GM19372 (cell line): Measurements from ENCODE around the gene INTS2.

ENCODE experiments used
- ATAC-seq: cut with Tn5 transposase; IDR thresholded peaks from one replicate; pipeline ENCODE4 v1.9.1; 2021; ENCODE audit warnings: mild to moderate bottlenecking, low read depth, moderate library complexity; ENCODE audit not compliant: unreplicated experiment

The INTS2 gene

GRCh38 chr17:61856035-61856434 is 71.7 kb downstream of the INTS2 start:
- ATAC-seq: no peak

GRCh38 chr17:61852857-61853256 is 74.9 kb downstream of the INTS2 start:
- ATAC-seq: no peak

- no peak for ATAC-seq
Observed at GRCh38 chr17:61849674-61850073, 78.1 kb downstream of the INTS2 start.

GRCh38 chr17:61848896-61849295 is 78.9 kb downstream of the INTS2 start:
- no peak for ATAC-seq

GRCh38 chr17:61848247-61848646 is 79.5 kb downstream of the INTS2 start:
- no peak for ATAC-seq

- ATAC-seq: no peak
Observed at GRCh38 chr17:61847659-61848058, 80.1 kb downstream of the INTS2 start.

- ATAC-seq: no peak
Observed at GRCh38 chr17:61846761-61847375, 80.9 kb downstream of the INTS2 start.

GRCh38 chr17:61846088-61846487 is 81.7 kb downstream of the INTS2 start:
- no peak for ATAC-seq

GRCh38 chr17:61843435-61843834 is 84.3 kb downstream of the INTS2 start:
- ATAC-seq: no peak

GRCh38 chr17:61842899-61843298 is 84.9 kb downstream of the INTS2 start:
- ATAC-seq: no peak

- no peak for ATAC-seq
Observed at GRCh38 chr17:61839300-61839786, 88.4 kb downstream of the INTS2 start.

GRCh38 chr17:61837175-61838051 is 90.4 kb downstream of the INTS2 start:
- ATAC-seq: no peak

GRCh38 chr17:61836266-61837174 is 91.3 kb downstream of the INTS2 start:
- no peak for ATAC-seq

- ATAC-seq: no peak
Observed at GRCh38 chr17:61835606-61836005, 92.2 kb downstream of the INTS2 start.

- ATAC-seq: no peak
Observed at GRCh38 chr17:61834610-61835009, 93.2 kb downstream of the INTS2 start.

- no peak for ATAC-seq
Observed at GRCh38 chr17:61833536-61834193, 94.1 kb downstream of the INTS2 start.

GRCh38 chr17:61832463-61832862 is 95.3 kb downstream of the INTS2 start:
- no peak for ATAC-seq

GRCh38 chr17:61831099-61831498 is 96.7 kb downstream of the INTS2 start:
- no peak for ATAC-seq

- ATAC-seq: no peak
Observed at GRCh38 chr17:61828694-61829093, 99.1 kb downstream of the INTS2 start.

GRCh38 chr17:61827649-61828395 is 100.0 kb downstream of the INTS2 start:
- no peak for ATAC-seq
